ENCODE results near the gene ANGEL1. TPM values are rescaled to one million over a fixed set of nuclear protein-coding genes. Genes with fewer than 3 reads are reported as not detected.

Gene ANGEL1
- total and polyA plus RNA-seq, 2 of the 13 experiments (the other 11 are each of a cell fraction or from before 2014, with no cell fraction given), result 14.3 to 20.1 TPM

DNA sequence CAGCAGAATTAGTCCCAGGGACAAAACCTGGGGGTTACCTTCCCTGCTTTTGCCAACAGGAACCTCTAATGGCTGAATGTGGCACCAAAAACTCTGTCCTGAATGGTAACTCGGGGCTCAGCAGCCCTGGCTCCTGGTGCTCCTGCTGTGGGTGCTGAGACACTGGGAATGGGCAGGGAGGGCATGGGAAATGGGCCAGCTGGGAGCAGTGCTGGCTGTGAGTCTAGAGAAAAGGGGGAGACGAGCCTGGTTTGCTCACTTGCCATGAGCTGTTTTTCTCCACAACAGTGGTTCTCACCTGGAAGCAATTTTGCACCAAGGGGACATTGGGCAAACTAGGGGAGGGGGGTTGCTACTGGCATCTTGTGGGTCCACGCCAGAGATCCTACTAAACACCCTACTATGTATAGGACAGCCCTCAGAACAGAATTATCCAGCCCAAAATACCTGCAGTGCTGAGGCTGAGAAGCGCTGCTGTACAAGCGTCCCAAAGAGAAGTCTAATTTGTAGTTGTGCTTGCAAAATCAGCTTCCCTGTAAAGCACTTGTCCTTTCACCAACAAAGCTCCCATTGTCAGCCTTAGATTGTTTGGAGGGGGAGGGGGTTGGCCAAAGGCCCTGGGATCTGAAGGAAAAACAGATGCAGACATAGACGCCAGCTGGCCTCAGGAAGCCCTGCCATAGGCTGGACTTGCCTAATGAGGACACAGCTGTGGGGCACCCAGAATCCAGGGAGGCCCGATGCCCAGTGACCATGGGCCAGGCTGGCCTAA lies 17.2 kb upstream of the ANGEL1 start (continued):
- TF ChIP-seq, protein P1, sequence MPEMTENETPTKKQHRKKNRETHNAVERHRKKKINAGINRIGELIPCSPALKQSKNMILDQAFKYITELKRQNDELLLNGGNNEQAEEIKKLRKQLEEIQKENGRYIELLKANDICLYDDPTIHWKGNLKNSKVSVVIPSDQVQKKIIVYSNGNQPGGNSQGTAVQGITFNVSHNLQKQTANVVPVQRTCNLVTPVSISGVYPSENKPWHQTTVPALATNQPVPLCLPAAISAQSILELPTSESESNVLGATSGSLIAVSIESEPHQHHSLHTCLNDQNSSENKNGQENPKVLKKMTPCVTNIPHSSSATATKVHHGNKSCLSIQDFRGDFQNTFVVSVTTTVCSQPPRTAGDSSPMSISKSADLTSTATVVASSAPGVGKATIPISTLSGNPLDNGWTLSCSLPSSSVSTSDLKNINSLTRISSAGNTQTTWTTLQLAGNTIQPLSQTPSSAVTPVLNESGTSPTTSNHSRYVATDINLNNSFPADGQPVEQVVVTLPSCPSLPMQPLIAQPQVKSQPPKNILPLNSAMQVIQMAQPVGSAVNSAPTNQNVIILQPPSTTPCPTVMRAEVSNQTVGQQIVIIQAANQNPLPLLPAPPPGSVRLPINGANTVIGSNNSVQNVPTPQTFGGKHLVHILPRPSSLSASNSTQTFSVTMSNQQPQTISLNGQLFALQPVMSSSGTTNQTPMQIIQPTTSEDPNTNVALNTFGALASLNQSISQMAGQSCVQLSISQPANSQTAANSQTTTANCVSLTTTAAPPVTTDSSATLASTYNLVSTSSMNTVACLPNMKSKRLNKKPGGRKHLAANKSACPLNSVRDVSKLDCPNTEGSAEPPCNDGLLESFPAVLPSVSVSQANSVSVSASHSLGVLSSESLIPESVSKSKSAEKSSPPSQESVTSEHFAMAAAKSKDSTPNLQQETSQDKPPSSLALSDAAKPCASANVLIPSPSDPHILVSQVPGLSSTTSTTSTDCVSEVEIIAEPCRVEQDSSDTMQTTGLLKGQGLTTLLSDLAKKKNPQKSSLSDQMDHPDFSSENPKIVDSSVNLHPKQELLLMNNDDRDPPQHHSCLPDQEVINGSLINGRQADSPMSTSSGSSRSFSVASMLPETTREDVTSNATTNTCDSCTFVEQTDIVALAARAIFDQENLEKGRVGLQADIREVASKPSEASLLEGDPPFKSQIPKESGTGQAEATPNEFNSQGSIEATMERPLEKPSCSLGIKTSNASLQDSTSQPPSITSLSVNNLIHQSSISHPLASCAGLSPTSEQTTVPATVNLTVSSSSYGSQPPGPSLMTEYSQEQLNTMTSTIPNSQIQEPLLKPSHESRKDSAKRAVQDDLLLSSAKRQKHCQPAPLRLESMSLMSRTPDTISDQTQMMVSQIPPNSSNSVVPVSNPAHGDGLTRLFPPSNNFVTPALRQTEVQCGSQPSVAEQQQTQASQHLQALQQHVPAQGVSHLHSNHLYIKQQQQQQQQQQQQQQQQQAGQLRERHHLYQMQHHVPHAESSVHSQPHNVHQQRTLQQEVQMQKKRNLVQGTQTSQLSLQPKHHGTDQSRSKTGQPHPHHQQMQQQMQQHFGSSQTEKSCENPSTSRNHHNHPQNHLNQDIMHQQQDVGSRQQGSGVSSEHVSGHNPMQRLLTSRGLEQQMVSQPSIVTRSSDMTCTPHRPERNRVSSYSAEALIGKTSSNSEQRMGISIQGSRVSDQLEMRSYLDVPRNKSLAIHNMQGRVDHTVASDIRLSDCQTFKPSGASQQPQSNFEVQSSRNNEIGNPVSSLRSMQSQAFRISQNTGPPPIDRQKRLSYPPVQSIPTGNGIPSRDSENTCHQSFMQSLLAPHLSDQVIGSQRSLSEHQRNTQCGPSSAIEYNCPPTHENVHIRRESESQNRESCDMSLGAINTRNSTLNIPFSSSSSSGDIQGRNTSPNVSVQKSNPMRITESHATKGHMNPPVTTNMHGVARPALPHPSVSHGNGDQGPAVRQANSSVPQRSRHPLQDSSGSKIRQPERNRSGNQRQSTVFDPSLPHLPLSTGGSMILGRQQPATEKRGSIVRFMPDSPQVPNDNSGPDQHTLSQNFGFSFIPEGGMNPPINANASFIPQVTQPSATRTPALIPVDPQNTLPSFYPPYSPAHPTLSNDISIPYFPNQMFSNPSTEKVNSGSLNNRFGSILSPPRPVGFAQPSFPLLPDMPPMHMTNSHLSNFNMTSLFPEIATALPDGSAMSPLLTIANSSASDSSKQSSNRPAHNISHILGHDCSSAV (CRISPR knock-in tag; IDR thresholded peaks at IDR 0.05; ENCODE audit: borderline replicate concordance), result no peak
- no peak for TF ChIP-seq ZNF451 (CRISPR knock-in tag; IDR thresholded peaks at IDR 0.05)
- TF ChIP-seq ZNF644 (CRISPR knock-in tag; IDR thresholded peaks at IDR 0.05; ENCODE audit: low read depth), result peak; percentile 68; the same call in 1 of the 2 replicates
- TF ChIP-seq ZNF850 (CRISPR knock-in tag; conservative IDR thresholded peaks at IDR 0.05), result no peak
- TF ChIP-seq ZNF350 (CRISPR knock-in tag; IDR thresholded peaks at IDR 0.05; ENCODE audit: borderline replicate concordance, low read depth), result no peak
- TF ChIP-seq POLR2AphosphoS5 (IDR thresholded peaks at IDR 0.05; ENCODE audit: low read depth, low read length), result no peak
- no peak; the same call in 1 of the 2 replicates for TF ChIP-seq HNF4G (IDR thresholded peaks at IDR 0.05; ENCODE audit: borderline replicate concordance, low read depth, low read length)
- TF ChIP-seq HNF4G (CRISPR knock-in tag; IDR thresholded peaks at IDR 0.05; ENCODE audit: borderline replicate concordance, low read depth), result no peak
- TF ChIP-seq ZNF224 (CRISPR knock-in tag; IDR thresholded peaks at IDR 0.05), result no peak
- no peak for TF ChIP-seq TBP (CRISPR knock-in tag; IDR thresholded peaks at IDR 0.05)
- TF ChIP-seq, protein P2, sequence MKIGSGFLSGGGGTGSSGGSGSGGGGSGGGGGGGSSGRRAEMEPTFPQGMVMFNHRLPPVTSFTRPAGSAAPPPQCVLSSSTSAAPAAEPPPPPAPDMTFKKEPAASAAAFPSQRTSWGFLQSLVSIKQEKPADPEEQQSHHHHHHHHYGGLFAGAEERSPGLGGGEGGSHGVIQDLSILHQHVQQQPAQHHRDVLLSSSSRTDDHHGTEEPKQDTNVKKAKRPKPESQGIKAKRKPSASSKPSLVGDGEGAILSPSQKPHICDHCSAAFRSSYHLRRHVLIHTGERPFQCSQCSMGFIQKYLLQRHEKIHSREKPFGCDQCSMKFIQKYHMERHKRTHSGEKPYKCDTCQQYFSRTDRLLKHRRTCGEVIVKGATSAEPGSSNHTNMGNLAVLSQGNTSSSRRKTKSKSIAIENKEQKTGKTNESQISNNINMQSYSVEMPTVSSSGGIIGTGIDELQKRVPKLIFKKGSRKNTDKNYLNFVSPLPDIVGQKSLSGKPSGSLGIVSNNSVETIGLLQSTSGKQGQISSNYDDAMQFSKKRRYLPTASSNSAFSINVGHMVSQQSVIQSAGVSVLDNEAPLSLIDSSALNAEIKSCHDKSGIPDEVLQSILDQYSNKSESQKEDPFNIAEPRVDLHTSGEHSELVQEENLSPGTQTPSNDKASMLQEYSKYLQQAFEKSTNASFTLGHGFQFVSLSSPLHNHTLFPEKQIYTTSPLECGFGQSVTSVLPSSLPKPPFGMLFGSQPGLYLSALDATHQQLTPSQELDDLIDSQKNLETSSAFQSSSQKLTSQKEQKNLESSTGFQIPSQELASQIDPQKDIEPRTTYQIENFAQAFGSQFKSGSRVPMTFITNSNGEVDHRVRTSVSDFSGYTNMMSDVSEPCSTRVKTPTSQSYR (CRISPR knock-in tag; IDR thresholded peaks at IDR 0.05; ENCODE audit: borderline replicate concordance), result peak; percentile 95
- peak; percentile 44; the same call in 1 of the 2 replicates for TF ChIP-seq NR2F6 (IDR thresholded peaks at IDR 0.05)
- no peak; the same call in 1 of the 2 replicates for TF ChIP-seq NR2F6 (CRISPR knock-in tag; IDR thresholded peaks at IDR 0.05)
- no peak for TF ChIP-seq ZNF225 (CRISPR knock-in tag; IDR thresholded peaks at IDR 0.05)
- no peak for TF ChIP-seq KLF9 (CRISPR knock-in tag; IDR thresholded peaks at IDR 0.05; ENCODE audit: low read depth)
- no peak for TF ChIP-seq ZFP1 (CRISPR knock-in tag; IDR thresholded peaks at IDR 0.05)
- 0 out of 2 replicates have a peak, but pooled peaks have one; percentile 16 for TF ChIP-seq PPARG (CRISPR knock-in tag; conservative IDR thresholded peaks at IDR 0.05)
- TF ChIP-seq NFYC (CRISPR knock-in tag; IDR thresholded peaks at IDR 0.05), result peak; percentile 34; the same call in 1 of the 2 replicates
- 0 out of 2 replicates have a peak, but pooled peaks have one; percentile 33 for TF ChIP-seq JUN (CRISPR knock-in tag; IDR thresholded peaks at IDR 0.05)
- TF ChIP-seq SUZ12 (IDR thresholded peaks at IDR 0.05; ENCODE audit: low read depth, low read length), result no peak

Measured in HepG2 (cell line).